Measurements from ENCODE around the gene PPARG. TPM values are rescaled to one million over a fixed set of nuclear protein-coding genes. Genes with fewer than 3 reads are reported as not detected.

PPARG gene
- total RNA-seq, 1 experiment from 2014 or later = 64.8 TPM

GRCh38 chr3:12409684-12410596 lies 121.1 kb downstream of the PPARG start:
- no peak for DNase-seq (ENCODE audit: low spot score)

DNA sequence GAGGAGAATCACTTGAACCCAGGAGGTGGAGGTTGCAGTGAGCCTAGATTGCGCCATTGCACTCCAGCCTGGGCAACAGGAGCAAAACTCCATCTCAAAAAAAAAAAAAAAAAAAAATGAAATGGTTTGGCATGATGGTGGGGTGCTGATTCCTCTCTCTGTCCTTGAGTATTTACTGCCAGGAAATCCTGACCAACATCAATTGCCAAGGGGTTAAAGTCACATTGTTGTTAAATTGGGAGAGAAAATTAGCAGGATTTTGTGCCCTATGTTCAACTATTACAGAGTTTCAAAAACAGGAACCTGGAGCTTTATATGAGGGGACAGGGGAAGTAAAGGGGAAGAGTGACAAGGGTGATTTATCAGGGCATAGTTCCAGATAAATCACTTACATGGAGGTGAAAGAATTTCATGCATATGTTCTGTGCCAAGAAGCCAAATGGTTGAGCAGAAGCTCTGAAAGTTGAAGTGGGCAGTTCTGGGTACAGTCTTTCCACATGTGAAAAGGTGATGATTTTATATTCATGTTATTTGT lies 124.9 kb downstream of the PPARG start:
- DNase-seq (ENCODE audit: low spot score) = no peak

DNA sequence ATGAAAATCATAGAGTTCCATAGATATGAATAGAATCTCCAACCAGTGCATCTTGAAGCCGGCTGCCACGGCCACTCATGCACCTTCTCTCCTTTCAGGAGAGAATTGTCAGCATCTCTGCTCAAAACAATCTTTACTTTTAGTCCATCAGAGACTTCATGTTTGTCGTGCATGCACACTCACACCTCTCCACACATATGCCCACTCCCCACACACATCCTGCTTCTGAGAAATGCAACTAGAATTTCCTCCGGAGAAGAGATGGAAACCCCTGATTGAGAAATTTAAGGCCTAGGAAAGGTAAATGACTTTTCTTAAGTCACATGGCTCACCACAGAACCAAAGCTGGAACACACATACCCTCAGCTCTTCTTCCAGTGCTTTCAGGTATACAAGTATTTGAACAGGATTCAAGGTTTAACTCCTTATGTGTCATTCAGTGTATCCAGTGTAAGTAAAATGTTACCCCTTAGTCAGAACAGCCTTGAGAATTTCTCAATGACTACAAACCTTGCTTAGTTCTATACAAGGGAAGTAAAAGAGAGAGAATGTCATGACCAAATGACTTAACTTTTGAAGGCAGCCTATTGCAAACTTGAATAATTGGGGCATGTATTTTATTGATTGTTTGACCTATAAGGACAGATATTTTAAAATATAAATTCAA lies 126.3 kb downstream of the PPARG start:
- DNase-seq (ENCODE audit: low spot score) = no peak

DNA sequence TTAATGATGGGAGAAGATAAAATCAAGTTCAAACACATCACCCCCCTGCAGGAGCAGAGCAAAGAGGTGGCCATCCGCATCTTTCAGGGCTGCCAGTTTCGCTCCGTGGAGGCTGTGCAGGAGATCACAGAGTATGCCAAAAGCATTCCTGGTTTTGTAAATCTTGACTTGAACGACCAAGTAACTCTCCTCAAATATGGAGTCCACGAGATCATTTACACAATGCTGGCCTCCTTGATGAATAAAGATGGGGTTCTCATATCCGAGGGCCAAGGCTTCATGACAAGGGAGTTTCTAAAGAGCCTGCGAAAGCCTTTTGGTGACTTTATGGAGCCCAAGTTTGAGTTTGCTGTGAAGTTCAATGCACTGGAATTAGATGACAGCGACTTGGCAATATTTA lies 127.9 kb downstream of the PPARG start:
- no peak for DNase-seq (ENCODE audit: low spot score)

DNA sequence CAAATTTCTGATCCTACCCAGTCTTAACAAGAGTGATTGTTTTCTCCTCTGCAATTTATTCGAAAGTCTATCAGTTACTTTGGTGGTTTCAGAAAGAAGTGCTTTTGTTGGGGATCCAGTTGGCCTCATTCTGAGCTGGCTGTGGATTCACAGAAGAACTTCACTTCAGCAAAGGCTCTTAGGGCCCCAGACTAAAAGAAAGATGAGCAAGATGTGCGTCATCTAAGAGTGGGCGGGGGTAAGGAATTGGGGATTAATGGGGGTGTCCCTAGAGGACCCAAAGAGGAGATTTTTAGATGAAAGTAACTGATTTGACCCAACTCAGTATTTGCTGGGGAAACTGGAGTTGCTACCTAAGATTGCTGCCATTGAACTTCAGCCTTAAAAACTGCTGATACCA lies 131.5 kb downstream of the PPARG start:
- DNase-seq (ENCODE audit: low spot score) = no peak

GRCh38 chr3:12421132-12421531 lies 132.3 kb downstream of the PPARG start:
- DNase-seq (ENCODE audit: low spot score) = no peak

DNA sequence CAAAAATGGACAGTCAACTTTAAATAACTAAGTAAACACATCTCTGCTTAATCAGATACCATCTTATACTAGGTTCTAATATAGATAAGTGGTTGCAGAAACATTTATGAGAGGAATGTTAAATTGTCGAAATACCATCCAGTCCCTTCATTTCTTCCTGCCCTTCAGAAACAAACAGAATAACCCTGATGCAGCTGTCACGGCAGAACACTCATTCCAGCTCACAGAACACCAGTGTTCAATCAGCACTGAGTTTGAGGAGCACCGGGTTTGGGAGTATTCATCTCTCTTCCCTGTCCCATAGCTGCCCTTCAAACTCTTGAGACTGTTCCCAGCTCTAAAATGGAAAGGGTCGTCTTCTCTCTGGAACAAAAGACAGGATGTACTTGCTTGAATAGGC lies 134.3 kb downstream of the PPARG start:
- DNase-seq (ENCODE audit: low spot score) = no peak

DNA sequence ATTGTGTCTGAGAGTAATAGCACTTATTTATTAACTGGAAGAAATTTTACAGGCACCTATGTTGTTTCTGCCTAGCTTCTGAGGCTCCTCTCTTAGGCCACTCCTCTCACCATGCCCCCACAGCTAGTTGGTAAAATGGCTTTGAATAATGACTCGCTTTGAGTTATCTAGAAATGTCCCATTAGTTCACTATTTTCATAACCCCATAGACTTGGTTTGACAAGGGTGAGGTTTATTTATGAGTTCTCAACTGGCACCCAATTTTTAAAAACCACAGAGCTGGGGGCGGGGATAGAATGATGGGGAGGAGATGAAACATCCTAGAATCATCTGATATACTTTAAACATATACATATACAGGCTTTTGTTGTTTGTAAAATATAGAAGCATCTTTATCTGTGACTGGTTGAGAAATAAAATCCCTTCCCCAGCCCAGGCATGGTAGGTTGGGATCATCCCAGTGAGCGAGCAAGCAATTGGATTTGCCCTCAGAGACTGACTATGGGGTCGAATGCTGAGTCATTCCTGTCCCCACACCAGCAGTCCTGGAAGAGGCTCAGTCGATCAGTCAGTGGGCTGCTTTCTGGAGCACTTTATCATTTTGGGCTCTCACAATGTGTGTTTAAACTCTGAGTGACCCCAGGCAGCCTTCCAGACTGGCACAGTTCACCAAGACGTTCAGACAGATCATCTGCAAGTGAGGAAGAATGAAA lies 135.2 kb downstream of the PPARG start:
- no peak for DNase-seq (ENCODE audit: low spot score)

GRCh38 chr3:12424635-12425319 lies 135.9 kb downstream of the PPARG start:
- DNase-seq (ENCODE audit: low spot score) = no peak

GRCh38 chr3:12425850-12426579 lies 137.1 kb downstream of the PPARG start:
- DNase-seq (ENCODE audit: low spot score) = no peak

DNA sequence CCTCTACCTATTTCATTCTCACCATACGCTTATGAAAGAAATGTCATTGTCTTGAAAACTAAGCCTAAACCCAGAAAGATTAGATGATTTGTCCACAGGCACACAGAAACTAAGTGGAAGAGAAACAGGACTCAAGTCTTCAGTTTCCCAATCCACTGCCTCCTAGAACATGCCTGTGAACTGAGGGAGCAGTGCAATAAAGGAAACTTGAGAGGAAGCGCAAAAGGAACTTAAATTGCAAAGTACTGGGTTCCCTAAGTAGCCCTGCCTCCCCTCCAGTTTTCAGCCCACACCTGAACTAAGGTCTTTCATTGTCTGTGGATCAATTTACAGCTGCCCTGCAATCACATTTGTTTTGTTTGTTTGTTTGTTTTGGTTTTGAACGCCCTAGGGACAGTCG lies 138.7 kb downstream of the PPARG start:
- DNase-seq (ENCODE audit: low spot score) = no peak

GRCh38 chr3:12428126-12428525 lies 139.3 kb downstream of the PPARG start:
- DNase-seq (ENCODE audit: low spot score) = no peak

- DNase-seq (ENCODE audit: low spot score) = no peak
Observed at GRCh38 chr3:12430086-12430485, 141.2 kb downstream of the PPARG start.

DNA sequence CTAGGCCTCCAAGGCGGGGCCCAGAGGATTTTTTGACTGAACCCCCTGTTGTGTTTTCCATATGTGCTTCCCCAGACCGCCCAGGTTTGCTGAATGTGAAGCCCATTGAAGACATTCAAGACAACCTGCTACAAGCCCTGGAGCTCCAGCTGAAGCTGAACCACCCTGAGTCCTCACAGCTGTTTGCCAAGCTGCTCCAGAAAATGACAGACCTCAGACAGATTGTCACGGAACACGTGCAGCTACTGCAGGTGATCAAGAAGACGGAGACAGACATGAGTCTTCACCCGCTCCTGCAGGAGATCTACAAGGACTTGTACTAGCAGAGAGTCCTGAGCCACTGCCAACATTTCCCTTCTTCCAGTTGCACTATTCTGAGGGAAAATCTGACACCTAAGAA lies 145.0 kb downstream of the PPARG start:
- DNase-seq (ENCODE audit: low spot score) = no peak

DNA sequence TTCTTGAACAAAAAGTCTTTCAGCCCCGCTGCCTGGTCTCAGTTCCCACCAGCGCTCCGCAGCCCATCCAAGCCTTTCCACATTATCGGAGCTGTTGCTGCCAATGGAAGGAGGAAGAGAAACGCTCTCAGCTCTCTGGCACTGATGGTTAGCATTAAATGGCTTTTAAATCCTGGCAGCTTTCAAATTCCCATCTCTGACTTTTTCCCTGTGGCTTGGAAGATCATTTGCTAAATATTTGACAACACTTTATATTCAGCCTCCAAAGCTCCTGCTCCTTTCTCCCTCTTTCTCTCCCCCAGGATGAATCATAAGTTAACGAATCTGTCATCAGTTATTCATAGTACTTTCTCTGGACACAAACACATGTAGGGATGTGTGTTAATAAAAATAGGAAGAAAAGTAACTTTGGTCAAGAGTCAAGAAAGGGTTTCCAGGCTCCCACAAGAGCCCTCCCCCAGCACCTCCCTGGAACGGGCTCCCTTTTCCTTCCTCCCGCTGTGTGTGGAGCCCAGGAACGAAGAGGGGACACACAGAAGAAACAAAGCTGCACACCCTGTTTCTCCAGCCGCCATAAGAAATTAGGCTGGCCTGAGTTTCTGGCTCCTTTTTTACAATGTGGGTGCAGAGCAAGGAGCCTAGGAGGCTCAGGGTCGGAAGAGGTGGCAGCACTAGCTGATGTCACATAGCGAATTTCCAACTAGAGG lies 147.8 kb downstream of the PPARG start:
- DNase-seq (ENCODE audit: low spot score) = no peak

- DNase-seq (ENCODE audit: low spot score) = no peak
Observed at GRCh38 chr3:12437221-12437605, 148.3 kb downstream of the PPARG start.

DNA sequence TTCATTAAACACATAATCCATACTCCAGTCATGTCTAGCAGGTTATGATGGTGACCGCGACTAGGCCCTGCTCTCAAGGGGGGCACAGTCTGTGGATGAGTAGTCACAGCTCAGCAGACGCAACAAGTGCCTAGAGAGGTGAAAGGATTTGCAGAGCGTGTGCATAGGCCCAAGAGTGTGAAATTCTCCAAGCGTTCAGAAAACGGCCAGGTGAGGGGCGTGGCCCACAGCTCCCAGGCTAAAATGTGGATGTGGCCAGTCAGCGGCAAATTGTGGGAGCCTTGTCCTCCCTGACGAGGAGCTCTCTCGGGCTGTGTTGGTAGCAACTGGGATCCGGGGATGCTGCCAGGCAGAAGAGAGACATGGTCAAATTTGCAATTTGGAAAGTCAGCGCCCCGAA lies 149.0 kb downstream of the PPARG start:
- no peak for DNase-seq (ENCODE audit: low spot score)

GRCh38 chr3:12438318-12438717 lies 149.4 kb downstream of the PPARG start:
- no peak for DNase-seq (ENCODE audit: low spot score)

DNA sequence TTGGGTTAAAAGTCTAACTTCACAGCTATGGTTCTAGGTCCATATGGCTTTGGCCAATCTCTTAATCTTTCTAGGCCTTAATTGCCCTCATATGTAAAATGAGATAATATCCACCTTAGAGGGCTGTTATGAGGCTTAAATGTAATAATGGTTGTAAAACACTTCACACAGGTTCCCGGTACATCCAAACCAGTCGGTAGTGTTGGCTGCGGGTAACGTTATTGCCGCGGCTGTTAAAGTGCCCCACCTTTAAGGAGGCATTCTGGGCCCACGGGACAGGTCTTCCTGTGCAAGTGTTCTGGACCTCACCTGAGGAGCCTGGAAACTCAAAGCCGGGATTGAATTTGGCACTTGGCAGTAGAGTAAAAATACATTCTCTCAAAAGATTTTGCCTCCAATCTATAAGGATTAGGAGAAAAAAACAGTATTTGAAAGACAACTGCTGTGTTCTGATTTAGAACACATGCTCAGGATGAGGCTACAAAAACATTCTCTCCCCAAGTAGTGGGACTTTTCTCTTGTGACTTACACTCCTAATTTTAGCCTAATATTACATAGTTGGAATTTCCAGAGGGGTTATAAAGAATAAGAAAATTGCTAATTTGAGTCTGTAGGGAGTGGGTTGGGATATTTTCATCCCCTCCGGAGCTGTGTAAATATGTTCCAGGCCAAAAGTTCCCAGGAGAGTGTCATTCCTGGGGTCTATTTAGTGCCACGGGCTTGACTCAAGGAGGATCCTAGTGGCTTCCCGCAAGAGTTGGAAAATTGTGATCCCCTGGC lies 150.5 kb downstream of the PPARG start:
- DNase-seq (ENCODE audit: low spot score) = no peak

Data from HT-29 (cell line).